ENCODE data around the gene WSCD2. TPM values are rescaled to one million over a fixed set of nuclear protein-coding genes. Genes with fewer than 3 reads are reported as not detected.

Gene WSCD2
- not detected for total RNA-seq

- ATAC-seq (peak; percentile 82), DNase-seq (ENCODE audit: low spot score) (no peak)
Measured at GRCh38 chr12:108129017-108129812, at the start of gene WSCD2. Gene WSCD2, plus strand, starts transcription at chr12:108129288. Its CDS starts 66,545 bp downstream, at chr12:108195833.

DNA sequence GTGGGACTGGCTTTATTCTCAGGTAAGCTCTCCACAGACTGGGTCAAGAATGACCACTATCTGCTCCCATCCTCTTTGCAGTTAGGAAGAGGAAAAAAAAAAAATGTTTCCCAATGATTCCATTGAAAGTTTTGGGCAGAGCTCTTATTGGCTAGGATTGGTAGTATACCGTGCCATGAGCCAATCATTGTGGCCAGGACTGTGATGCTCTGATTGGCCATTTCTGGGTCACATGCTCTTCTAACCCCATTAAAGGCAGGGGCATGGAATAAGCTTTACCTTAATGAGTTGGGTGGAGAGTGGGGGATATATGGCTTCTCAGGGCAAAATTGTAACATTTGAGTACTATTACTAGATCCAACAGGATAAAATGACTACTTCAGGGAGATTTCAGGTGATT lies 49.4 kb upstream of the WSCD2 start:
- no peak for ATAC-seq
- no peak for DNase-seq (ENCODE audit: low spot score)

GRCh38 chr12:108080363-108080762 lies 48.7 kb upstream of the WSCD2 start:
- ATAC-seq = no peak
- DNase-seq (ENCODE audit: low spot score) = no peak

DNA sequence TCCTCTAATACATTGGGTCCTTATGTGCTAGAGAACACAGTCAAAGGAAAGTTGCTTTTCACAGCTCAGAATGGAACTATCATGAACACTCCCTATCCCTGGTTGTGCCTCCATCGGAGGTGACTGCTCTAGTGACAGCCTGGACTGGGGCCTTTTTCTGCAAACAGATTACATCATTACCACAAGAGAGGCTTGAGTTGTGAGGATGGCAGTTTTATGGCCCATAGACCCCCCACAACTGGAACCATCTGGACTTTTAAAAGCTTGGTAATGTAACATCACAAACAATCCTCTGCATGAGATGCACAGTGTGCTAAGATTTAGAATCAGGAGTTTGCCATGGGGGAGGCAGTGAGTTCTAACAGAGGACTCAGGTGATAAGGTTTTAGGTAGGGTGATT lies 46.6 kb upstream of the WSCD2 start:
- ATAC-seq (no peak), DNase-seq (ENCODE audit: low spot score) (no peak)

- DNase-seq (ENCODE audit: low spot score) = no peak
- ATAC-seq = no peak
Measured at GRCh38 chr12:108087900-108088299, 41.2 kb upstream of the WSCD2 start.

GRCh38 chr12:108090107-108090899 lies 38.8 kb upstream of the WSCD2 start:
- ATAC-seq (no peak), DNase-seq (ENCODE audit: low spot score) (no peak)

- ATAC-seq = no peak
- DNase-seq (ENCODE audit: low spot score) = no peak
Measured at GRCh38 chr12:108090932-108091678, 38.0 kb upstream of the WSCD2 start.

- DNase-seq (ENCODE audit: low spot score) (no peak), ATAC-seq (no peak)
Measured at GRCh38 chr12:108091679-108092051, 37.4 kb upstream of the WSCD2 start.

GRCh38 chr12:108093209-108093608 lies 35.9 kb upstream of the WSCD2 start:
- ATAC-seq (no peak), DNase-seq (ENCODE audit: low spot score) (no peak)

DNA sequence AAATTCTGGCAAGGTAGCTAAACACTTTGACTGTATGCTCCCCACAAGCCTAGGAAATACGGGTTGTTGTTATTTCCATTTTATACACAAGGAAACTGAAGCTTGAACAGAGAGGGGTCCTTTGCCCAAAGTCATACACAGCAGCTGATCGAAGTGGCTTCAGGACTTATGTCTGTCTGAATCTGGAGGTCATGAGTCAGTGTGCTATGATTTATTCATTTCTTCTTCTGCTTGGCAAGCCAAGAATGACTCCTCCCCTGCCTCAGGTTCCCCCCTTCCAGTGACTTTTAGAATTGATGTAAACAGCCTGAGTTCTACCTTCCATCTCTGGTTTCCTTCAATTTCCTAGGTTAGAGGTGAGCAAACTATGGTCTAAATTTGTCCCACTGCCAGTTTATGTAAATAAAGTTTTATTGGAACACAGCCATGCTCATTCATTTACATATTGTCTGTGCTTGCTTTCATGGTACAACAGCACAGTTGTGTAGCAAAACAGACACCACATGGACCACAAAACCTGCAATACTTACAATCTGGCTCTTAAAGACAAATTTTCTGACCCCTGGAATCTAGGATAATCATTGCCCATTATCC lies 34.9 kb upstream of the WSCD2 start:
- no peak for DNase-seq (ENCODE audit: low spot score)
- no peak for ATAC-seq

DNA sequence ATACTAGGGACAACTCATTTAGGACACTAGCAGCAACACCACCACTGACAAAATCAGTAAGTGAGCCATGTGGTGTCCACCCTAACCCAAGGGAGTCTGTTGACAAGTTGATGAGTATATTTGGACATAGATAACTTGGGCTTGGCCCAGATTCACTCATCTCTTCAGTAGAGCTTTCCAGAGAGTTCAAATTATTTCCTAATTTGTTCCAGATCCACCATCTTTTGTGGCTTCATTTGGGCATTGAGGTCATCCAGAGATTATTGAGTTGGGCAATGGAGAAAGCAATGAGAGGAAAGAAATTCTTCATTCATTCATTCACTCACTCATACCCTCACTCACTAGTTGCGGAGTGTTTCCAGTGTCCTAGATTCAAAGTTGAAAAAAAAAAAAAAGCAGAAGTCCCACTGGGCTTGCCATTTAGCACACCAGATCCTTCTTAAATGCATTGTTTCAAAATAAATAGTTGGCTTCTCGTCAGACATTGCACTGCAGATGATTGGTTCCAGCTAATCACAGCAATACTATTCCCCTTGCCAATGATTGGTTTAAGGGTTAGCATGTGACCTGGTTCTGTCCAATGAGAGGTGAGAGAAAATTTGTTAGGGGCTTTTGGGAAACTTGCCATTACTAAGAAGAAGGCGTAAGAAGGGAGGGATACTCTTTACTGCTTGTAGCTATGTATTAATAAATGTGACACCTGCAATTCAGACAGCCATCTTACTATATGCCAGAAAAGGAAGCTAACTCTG lies 31.8 kb upstream of the WSCD2 start:
- DNase-seq (ENCODE audit: low spot score) (no peak), ATAC-seq (no peak)

GRCh38 chr12:108098374-108098773 lies 30.7 kb upstream of the WSCD2 start:
- DNase-seq (ENCODE audit: low spot score) = no peak
- ATAC-seq = no peak

- DNase-seq (ENCODE audit: low spot score) (no peak), ATAC-seq (peak; percentile 28)
Measured at GRCh38 chr12:108099073-108099472, 30.0 kb upstream of the WSCD2 start.

GRCh38 chr12:108099778-108100489 lies 29.2 kb upstream of the WSCD2 start:
- ATAC-seq (no peak), DNase-seq (ENCODE audit: low spot score) (no peak)

DNA sequence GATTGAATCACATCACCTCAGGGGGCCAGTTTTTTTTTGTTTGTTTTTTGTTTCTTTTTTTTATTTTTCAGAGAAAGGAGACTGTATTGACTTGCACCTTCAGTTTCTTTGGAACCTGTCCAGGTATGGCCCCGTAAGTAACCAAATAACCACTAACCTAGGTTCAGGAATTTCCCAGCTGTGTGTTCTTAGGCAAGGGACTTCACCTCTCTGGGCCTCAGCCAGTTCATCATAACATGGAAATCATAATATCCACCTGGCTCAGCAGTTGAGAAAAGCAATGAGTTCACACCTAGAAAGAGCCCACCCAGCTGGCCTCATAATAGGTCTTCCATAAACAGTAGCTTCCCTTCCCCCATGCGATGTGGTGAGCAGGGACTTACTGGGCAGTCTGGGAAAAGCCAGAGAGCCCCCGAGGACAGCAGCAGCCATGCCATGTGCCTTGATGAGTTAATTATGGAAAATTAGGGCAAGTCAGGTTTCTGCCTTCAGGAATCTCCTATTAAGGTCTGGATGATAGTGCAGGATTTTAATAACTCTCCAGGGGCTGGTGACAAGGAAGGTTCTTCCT lies 27.4 kb upstream of the WSCD2 start:
- no peak for ATAC-seq

GRCh38 chr12:108102363-108102762 lies 26.7 kb upstream of the WSCD2 start:
- ATAC-seq = no peak
- no peak for DNase-seq (ENCODE audit: low spot score)

More for the DNA sequence above, 27.4 kb upstream of the WSCD2 start:
- no peak for DNase-seq (ENCODE audit: low spot score)

DNA sequence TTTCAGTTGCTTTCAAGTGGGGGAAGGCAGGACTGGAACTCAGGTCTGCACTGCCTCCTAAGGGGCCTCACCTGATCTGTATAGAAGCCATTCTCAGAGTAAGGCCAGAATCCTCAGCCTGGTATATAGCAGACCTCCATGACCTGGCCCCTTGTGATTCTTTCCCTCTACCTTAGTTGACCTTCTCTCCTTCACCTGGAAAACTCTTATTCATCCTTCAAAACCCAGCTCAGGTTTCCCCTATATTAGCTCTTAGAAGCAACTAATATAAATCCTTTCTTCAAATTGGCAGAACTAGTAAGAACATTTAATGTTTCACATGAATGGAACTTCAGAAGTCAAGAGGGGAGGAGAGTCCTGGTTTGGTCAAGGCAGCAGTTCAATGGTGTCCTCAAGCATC lies 26.0 kb upstream of the WSCD2 start:
- ATAC-seq = no peak
- no peak for DNase-seq (ENCODE audit: low spot score)

GRCh38 chr12:108103517-108103916 lies 25.6 kb upstream of the WSCD2 start:
- no peak for ATAC-seq
- DNase-seq (ENCODE audit: low spot score) = no peak

DNA sequence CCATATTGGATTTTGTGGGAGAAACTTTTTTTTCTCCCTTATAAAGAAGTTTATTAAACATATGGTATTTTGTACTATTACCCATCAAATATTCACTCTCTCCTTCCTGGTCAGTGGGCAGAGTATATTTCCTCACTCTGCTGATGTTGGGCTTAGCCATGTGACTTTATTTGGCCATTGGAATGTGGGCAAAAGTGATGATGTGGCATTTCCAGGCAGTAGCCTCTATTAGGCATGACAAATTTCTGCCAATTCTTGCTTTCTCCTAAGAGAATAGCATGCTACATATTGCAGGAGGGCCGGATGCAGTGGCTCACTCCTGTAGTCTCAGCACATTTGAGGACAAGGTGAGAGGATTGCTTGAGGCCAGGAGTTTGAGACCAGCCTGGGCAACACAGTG lies 24.4 kb upstream of the WSCD2 start:
- DNase-seq (ENCODE audit: low spot score) = no peak
- no peak for ATAC-seq

Measured in left lobe of liver (tissue), 2 donors.